SU-DHL-6 (cell line): Measurements from ENCODE around the gene NEUROG3.

Source experiments
- H2AFZ ChIP-seq: fragments of 200-600 bp; sonication (generic); 2 replicates; pipeline ENCODE4 v1.6.1; 2014; ENCODE audit warnings: low read depth, mild to moderate bottlenecking, moderate library complexity, mixed read lengths, antibody characterized with exemption, low read length; ENCODE audit not compliant: severe bottlenecking
- H3F3A ChIP-seq: fragments of 200-600 bp; shearing (Covaris generic); 2 replicates; pipeline ENCODE4 v1.6.0; 2016; ENCODE audit warnings: antibody characterized with exemption, mild to moderate bottlenecking; ENCODE audit not compliant: insufficient read depth
- H3K27ac ChIP-seq: fragments of 200-600 bp; sonication (generic); 2 replicates; pipeline ENCODE4 v1.5.1; 2016; ENCODE audit warnings: low read depth, mild to moderate bottlenecking, low read length, moderate library complexity, mixed read lengths
- H3K27me3 ChIP-seq: fragments of 200-600 bp; sonication (generic), shearing (Covaris generic); 2 replicates; pipeline ENCODE4 v1.6.0; 2014; ENCODE audit warnings: mild to moderate bottlenecking, low read length
- H3K36me3 ChIP-seq: fragments of 200-600 bp; sonication (generic); 2 replicates; pipeline ENCODE4 v1.6.1; 2014; ENCODE audit warnings: mild to moderate bottlenecking, low read length, mixed read lengths
- H3K4me2 ChIP-seq: fragments of 300-600, 200-600 bp; shearing (Covaris generic), sonication (generic); 2 replicates; pipeline ENCODE4 v1.6.0; 2014; ENCODE audit warnings: low read length, low read depth, mild to moderate bottlenecking; ENCODE audit not compliant: poor library complexity, severe bottlenecking
- H3K4me3 ChIP-seq: fragments of 200-600 bp; sonication (generic); 2 replicates; pipeline ENCODE4 v1.5.1; 2014; ENCODE audit warnings: antibody characterized with exemption, low read length, mild to moderate bottlenecking, mixed read lengths; ENCODE audit not compliant: insufficient read depth, poor library complexity, severe bottlenecking
- H3K79me2 ChIP-seq: fragments of 200-600 bp; sonication (generic); 2 replicates; pipeline ENCODE4 v1.6.1; 2014; ENCODE audit warnings: mild to moderate bottlenecking, low read length, moderate library complexity; ENCODE audit not compliant: insufficient read depth
- H3K9ac ChIP-seq: fragments of 200-600 bp; sonication (generic); 2 replicates; pipeline ENCODE4 v1.7.0; 2014; ENCODE audit warnings: mild to moderate bottlenecking, low read length
- H3K9me2 ChIP-seq: fragments of 200-600 bp; sonication (generic); replicated peaks from 2 replicates; pipeline ENCODE4 v1.6.1; 2014; ENCODE audit warnings: low read length; ENCODE audit not compliant: insufficient read depth
- H3K9me3 ChIP-seq: fragments of 200-600 bp; sonication (generic); 2 replicates; pipeline ENCODE4 v1.6.1; 2014; ENCODE audit warnings: low read length, mixed read lengths; ENCODE audit not compliant: insufficient read depth
- H4K20me1 ChIP-seq: fragments of 200-600 bp; sonication (generic); 2 replicates; pipeline ENCODE4 v1.6.1; 2014; ENCODE audit warnings: low read depth, mild to moderate bottlenecking, antibody characterized with exemption, low read length, moderate library complexity, mixed read lengths
- EZH2phosphoT487 ChIP-seq: fragments of 200-600 bp; sonication (generic), shearing (Covaris generic); conservative IDR thresholded peaks from 2 replicates; pipeline ENCODE4 v1.6.1; 2018; ENCODE audit warnings: mild to moderate bottlenecking, antibody characterized with exemption, low read length, moderate library complexity, mixed read lengths
- TF ChIP-seq, protein P1 (sequence below): fragments of 200-600 bp; sonication (generic); IDR thresholded peaks from one replicate; pipeline ENCODE4 v1.5.1; 2017; ENCODE audit warnings: antibody characterized with exemption, mild to moderate bottlenecking, low read length, moderate library complexity; ENCODE audit not compliant: insufficient read depth, poor library complexity, severe bottlenecking

Gene NEUROG3

DNA sequence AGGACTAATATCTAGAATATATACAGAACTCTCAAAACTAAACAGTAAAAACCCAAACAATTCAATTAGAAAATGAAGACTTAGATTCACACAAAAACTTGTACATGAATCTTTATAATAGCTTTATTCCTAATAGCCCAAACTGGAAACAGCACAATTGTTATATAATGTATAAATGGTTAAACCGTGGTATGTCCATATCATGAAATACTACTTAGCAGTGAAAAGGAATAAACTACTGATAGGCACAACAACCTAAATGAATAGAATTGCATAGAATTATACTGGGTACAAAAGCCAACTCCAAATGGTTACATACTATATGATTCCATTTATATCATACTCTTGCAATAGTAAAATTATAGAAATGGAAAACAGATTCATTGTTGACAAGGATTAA, 35.9 kb upstream of the NEUROG3 start:
- Histone ChIP-seq H2AFZ (no peak overlapping the region), H3K9me3 (no peaks in the 10 kb centered on the region), H3K4me3 (no peak overlapping the region), H3F3A (no peaks in the 10 kb centered on the region), H3K9me2 (no peaks in the 10 kb centered on the region), H4K20me1 (no peaks in the 10 kb centered on the region), H3K36me3 (no peaks in the 10 kb centered on the region), H3K27ac (no peak overlapping the region), H3K9ac (no peak overlapping the region), H3K79me2 (no peaks in the 10 kb centered on the region), H3K27me3 (no peaks in the 10 kb centered on the region), H3K4me2 (no peak overlapping the region)
- TF ChIP-seq EZH2phosphoT487: no peak
- TF ChIP-seq, protein P1, sequence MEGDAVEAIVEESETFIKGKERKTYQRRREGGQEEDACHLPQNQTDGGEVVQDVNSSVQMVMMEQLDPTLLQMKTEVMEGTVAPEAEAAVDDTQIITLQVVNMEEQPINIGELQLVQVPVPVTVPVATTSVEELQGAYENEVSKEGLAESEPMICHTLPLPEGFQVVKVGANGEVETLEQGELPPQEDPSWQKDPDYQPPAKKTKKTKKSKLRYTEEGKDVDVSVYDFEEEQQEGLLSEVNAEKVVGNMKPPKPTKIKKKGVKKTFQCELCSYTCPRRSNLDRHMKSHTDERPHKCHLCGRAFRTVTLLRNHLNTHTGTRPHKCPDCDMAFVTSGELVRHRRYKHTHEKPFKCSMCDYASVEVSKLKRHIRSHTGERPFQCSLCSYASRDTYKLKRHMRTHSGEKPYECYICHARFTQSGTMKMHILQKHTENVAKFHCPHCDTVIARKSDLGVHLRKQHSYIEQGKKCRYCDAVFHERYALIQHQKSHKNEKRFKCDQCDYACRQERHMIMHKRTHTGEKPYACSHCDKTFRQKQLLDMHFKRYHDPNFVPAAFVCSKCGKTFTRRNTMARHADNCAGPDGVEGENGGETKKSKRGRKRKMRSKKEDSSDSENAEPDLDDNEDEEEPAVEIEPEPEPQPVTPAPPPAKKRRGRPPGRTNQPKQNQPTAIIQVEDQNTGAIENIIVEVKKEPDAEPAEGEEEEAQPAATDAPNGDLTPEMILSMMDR: no peak

DNA sequence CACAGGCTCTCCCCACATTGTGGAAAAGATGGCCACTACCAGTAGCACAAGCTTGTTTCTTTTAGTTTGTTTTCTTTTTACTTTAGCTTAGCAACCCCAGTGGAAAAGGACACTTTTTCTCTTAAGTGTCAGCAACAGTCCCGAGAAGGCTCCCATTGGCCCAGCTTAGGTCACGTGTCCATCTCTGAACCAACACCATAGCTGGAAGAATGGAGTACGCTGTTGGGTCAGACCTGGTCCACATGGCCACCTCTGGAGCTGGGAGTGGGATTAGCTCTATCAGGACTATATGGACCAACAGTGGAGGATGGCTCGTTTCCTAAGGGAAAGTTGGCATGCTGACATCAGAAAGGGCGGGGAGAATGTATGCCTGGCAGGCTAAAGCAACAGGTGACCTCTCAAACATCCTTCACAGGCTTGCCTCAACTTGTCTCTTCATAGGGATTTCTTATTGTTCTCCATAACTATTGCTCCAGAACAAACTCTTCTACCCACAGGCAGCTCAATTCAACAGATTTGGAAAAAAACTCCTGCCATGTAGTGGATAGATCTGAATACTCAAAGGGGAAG, 27.6 kb upstream of the NEUROG3 start:
- no peak overlapping the region for H3K4me3 ChIP-seq
- no peaks in the 10 kb centered on the region for H4K20me1 ChIP-seq
- H3K79me2 ChIP-seq: no peaks in the 10 kb centered on the region
- H3K36me3 ChIP-seq: no peaks in the 10 kb centered on the region
- no peak overlapping the region for H2AFZ ChIP-seq
- no peak overlapping the region for H3K27ac ChIP-seq
- TF ChIP-seq, protein P1: no peak
- TF ChIP-seq EZH2phosphoT487: no peak
- H3K9ac ChIP-seq: no peak overlapping the region
- no peaks in the 10 kb centered on the region for H3K9me2 ChIP-seq
- no peaks in the 10 kb centered on the region for H3K9me3 ChIP-seq
- no peaks in the 10 kb centered on the region for H3F3A ChIP-seq
- H3K4me2 ChIP-seq: no peak overlapping the region
- no peaks in the 10 kb centered on the region for H3K27me3 ChIP-seq

DNA sequence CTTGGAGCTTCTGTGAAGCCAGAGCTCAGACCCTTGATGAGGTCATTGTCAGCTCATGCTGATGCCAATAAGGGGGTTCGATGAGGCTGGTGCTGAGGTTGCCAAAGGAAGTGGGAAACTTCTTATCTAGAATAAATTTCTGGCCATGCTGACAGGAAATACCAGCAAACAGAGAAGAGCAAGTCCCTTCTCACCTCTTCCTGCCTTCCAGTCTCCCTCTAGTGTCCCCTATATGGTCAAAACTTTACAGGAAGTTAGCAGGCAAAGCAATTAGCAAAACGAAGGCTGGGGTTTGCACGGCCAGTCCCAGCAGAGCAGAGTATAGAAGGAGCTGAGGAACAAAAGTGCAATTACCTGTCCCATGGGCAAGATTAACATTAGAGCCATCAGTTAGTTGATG, 15.1 kb upstream of the NEUROG3 start:
- H2AFZ ChIP-seq: no peak overlapping the region
- no peak for TF ChIP-seq EZH2phosphoT487
- TF ChIP-seq, protein P1: no peak
- H3K27ac ChIP-seq: no peak overlapping the region
- H3K36me3 ChIP-seq: no peaks in the 10 kb centered on the region
- H3K9ac ChIP-seq: no peak overlapping the region
- H3K27me3 ChIP-seq: no peaks in the 10 kb centered on the region
- no peaks in the 10 kb centered on the region for H3K79me2 ChIP-seq
- no peaks in the 10 kb centered on the region for H4K20me1 ChIP-seq
- H3K9me2 ChIP-seq: no peaks in the 10 kb centered on the region
- H3K4me2 ChIP-seq: no peak overlapping the region
- H3F3A ChIP-seq: no peaks in the 10 kb centered on the region
- H3K9me3 ChIP-seq: no peaks in the 10 kb centered on the region
- H3K4me3 ChIP-seq: no peak overlapping the region

DNA sequence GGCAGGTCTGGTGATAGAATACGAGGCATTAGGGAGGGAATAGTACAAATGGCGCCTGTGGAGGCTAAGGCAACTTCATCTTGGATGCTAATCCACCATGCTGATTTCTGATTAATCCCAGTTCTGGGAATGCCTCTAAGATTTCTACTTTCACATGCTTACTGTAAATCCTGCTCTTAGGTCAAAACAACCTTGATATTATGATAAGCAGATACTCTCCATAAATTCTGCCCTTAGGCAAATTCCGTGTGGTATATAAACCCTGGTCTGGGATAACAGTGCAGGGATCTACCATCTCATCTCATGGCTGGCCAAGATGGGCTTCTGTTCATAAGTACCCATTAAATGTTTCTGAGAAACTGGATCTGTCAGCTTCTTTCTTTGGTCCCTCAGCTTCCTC, 11.4 kb upstream of the NEUROG3 start:
- H3K9ac ChIP-seq: no peak overlapping the region
- no peaks in the 10 kb centered on the region for H3F3A ChIP-seq
- TF ChIP-seq, protein P1: no peak
- no peak for TF ChIP-seq EZH2phosphoT487
- H3K27me3 ChIP-seq: no peaks in the 10 kb centered on the region
- H3K4me3 ChIP-seq: no peak overlapping the region
- H3K79me2 ChIP-seq: no peaks in the 10 kb centered on the region
- H4K20me1 ChIP-seq: no peaks in the 10 kb centered on the region
- no peaks in the 10 kb centered on the region for H3K9me2 ChIP-seq
- H2AFZ ChIP-seq: no peak overlapping the region
- no peaks in the 10 kb centered on the region for H3K9me3 ChIP-seq
- H3K36me3 ChIP-seq: no peaks in the 10 kb centered on the region
- no peak overlapping the region for H3K4me2 ChIP-seq
- H3K27ac ChIP-seq: no peak overlapping the region
